Measurements from ENCODE around the gene PTGR3. TPM values are rescaled to one million over a fixed set of nuclear protein-coding genes. Genes with fewer than 3 reads are reported as not detected.

PTGR3 gene
- total RNA-seq, 5 donors from 2014 or later (not counting 1 experiment from before 2014, with no cell fraction given), result 32.8 to 44.1 (median 36.5) TPM

- peak overlapping the region in 1 of 2 donors; percentile 18 for H3K27ac Mint-ChIP-seq
- H3K27me3 Mint-ChIP-seq, result no peaks in the 10 kb centered on the region
- H3K4me3 Mint-ChIP-seq, result no peak overlapping the region
- peaks cover 18 to 26% of the 10 kb centered on the region in 2 experiments for H3K4me1 ChIP-seq (ENCODE audit: control insufficient read depth in 1 of 2, extremely low read depth in 1 of 2, insufficient read depth in 2 of 2, low read length in 2 of 2)
- H3K36me3 ChIP-seq (ENCODE audit: control insufficient read depth in 2 of 2, extremely low read depth in 1 of 2, insufficient read depth in 1 of 2, low read length in 1 of 2), result no peaks in the 10 kb centered on the region
- ATAC-seq (replicated peaks in 1 of 4), result no peak
- no peaks in the 10 kb centered on the region for H3K36me3 Mint-ChIP-seq
- H3K27me3 ChIP-seq (replicated peaks in 1 of 2; ENCODE audit: control insufficient read depth in 2 of 2, extremely low read depth in 1 of 2, insufficient read depth in 2 of 2, low read length in 1 of 2), result no peaks in the 10 kb centered on the region
- ChIA-PET POLR2A (no interaction called here), CTCF (no interaction called here)
- peaks cover 0 to 3% (median 0%) of the 10 kb centered on the region in 3 donors for H3K9me3 Mint-ChIP-seq
- H3K4me3 ChIP-seq (ENCODE audit: control insufficient read depth in 1 of 2, extremely low read depth in 1 of 2, low read length in 1 of 2), result no peak overlapping the region
- no peak for DNase-seq
- H3K9me3 ChIP-seq, result no peaks in the 10 kb centered on the region
- no peak overlapping the region for H3K27ac ChIP-seq (ENCODE audit: low read length)
- peaks cover 72 to 79% (median 76%) of the 10 kb centered on the region in 3 donors for H3K4me1 Mint-ChIP-seq
- 100% methylated on average over 1 of the region's 2 CpGs for WGBS (ENCODE audit: insufficient coverage)
These were observed 43.2 kb upstream of the PTGR3 start for GRCh38 chr18:75252136-75252535.

- no peaks in the 10 kb centered on the region for H3K27me3 Mint-ChIP-seq
- H3K4me3 ChIP-seq (ENCODE audit: control insufficient read depth in 1 of 2, extremely low read depth in 1 of 2, low read length in 1 of 2), result no peak overlapping the region
- WGBS (ENCODE audit: insufficient coverage), result 86% methylated on average over 1 of the region's 5 CpGs
- H3K27ac Mint-ChIP-seq, result peak overlapping the region in 1 of 2 donors; percentile 61
- ChIA-PET CTCF (interaction anchor here in 1 of 2 donors (0.7 kb wide), 1 partner anchor 37 kb away, joined by 5 read pairs; no protein-coding TSS in a partner anchor), POLR2A (interaction anchor here (0.6 to 1.1 kb wide), 4 partner anchors 15 to 23 kb away, joined by 3 to 7 read pairs (median 5); no protein-coding TSS in a partner anchor)
- H3K27ac ChIP-seq (ENCODE audit: low read length), result no peak overlapping the region
- H3K9me3 ChIP-seq, result no peaks in the 10 kb centered on the region
- DNase-seq (no peak), ATAC-seq (replicated peaks in 1 of 4) (no peak)
- peaks cover 24 to 33% of the 10 kb centered on the region in 2 experiments for H3K4me1 ChIP-seq (ENCODE audit: control insufficient read depth in 1 of 2, extremely low read depth in 1 of 2, insufficient read depth in 2 of 2, low read length in 2 of 2)
- H3K9me3 Mint-ChIP-seq, result peaks cover 0 to 3% (median 0%) of the 10 kb centered on the region in 3 donors
- no peak overlapping the region for H3K4me3 Mint-ChIP-seq
- no peaks in the 10 kb centered on the region for H3K27me3 ChIP-seq (replicated peaks in 1 of 2; ENCODE audit: control insufficient read depth in 2 of 2, extremely low read depth in 1 of 2, insufficient read depth in 2 of 2, low read length in 1 of 2)
- no peaks in the 10 kb centered on the region for H3K36me3 Mint-ChIP-seq
- peaks cover 75 to 83% (median 80%) of the 10 kb centered on the region in 3 donors for H3K4me1 Mint-ChIP-seq
- H3K36me3 ChIP-seq (ENCODE audit: control insufficient read depth in 2 of 2, extremely low read depth in 1 of 2, insufficient read depth in 1 of 2, low read length in 1 of 2), result no peaks in the 10 kb centered on the region
These were observed 42.5 kb upstream of the PTGR3 start for GRCh38 chr18:75251466-75251865.

- no peaks in the 10 kb centered on the region for H3K36me3 ChIP-seq (ENCODE audit: control insufficient read depth in 2 of 2, extremely low read depth in 1 of 2, insufficient read depth in 1 of 2, low read length in 1 of 2)
- peaks cover 33 to 43% of the 10 kb centered on the region in 2 experiments for H3K4me1 ChIP-seq (ENCODE audit: control insufficient read depth in 1 of 2, extremely low read depth in 1 of 2, insufficient read depth in 2 of 2, low read length in 2 of 2)
- ChIA-PET CTCF (no interaction called here), POLR2A (interaction anchor here (0.6 to 1.1 kb wide), 2 partner anchors 16 to 26 kb away, joined by 3 to 7 read pairs; no protein-coding TSS in a partner anchor)
- WGBS (ENCODE audit: insufficient coverage), result over 99% methylated on average over 20 of the region's 20 CpGs
- peak overlapping the region in 1 of 3 donors; percentile 49 for H3K4me3 Mint-ChIP-seq
- no peak overlapping the region for H3K27ac ChIP-seq (ENCODE audit: low read length)
- no peaks in the 10 kb centered on the region for H3K27me3 ChIP-seq (replicated peaks in 1 of 2; ENCODE audit: control insufficient read depth in 2 of 2, extremely low read depth in 1 of 2, insufficient read depth in 2 of 2, low read length in 1 of 2)
- no peaks in the 10 kb centered on the region for H3K27me3 Mint-ChIP-seq
- H3K9me3 Mint-ChIP-seq, result peaks cover 0 to 3% (median 0%) of the 10 kb centered on the region in 3 donors
- no peak overlapping the region for H3K4me3 ChIP-seq (ENCODE audit: control insufficient read depth in 1 of 2, extremely low read depth in 1 of 2, low read length in 1 of 2)
- H3K27ac Mint-ChIP-seq, result peak overlapping the region in 1 of 2 donors; percentile 58
- H3K36me3 Mint-ChIP-seq, result no peaks in the 10 kb centered on the region
- no peaks in the 10 kb centered on the region for H3K9me3 ChIP-seq
- peaks cover 79 to 85% (median 82%) of the 10 kb centered on the region in 3 donors for H3K4me1 Mint-ChIP-seq
- no peak for ATAC-seq (replicated peaks in 1 of 4)
- DNase-seq, result no peak
These were observed 41.5 kb upstream of the PTGR3 start for GRCh38 chr18:75250471-75250821.

GRCh38 chr18:75249672-75250470 is 40.9 kb upstream of the PTGR3 start:
- H3K27ac Mint-ChIP-seq, result peak overlapping the region; percentile 64 to 79
- POLR2A ChIA-PET, result no interaction called here

GRCh38 chr18:75249175-75249518 is 40.2 kb upstream of the PTGR3 start:
- Histone ChIP-seq H3K4me3 (ENCODE audit: control insufficient read depth in 1 of 2, extremely low read depth in 1 of 2, low read length in 1 of 2) (no peak overlapping the region), H3K27ac (ENCODE audit: low read length) (peak overlapping the region; percentile 82), H3K36me3 (ENCODE audit: control insufficient read depth in 2 of 2, extremely low read depth in 1 of 2, insufficient read depth in 1 of 2, low read length in 1 of 2) (no peaks in the 10 kb centered on the region), H3K27me3 (replicated peaks in 1 of 2; ENCODE audit: control insufficient read depth in 2 of 2, extremely low read depth in 1 of 2, insufficient read depth in 2 of 2, low read length in 1 of 2) (no peaks in the 10 kb centered on the region), H3K4me1 (ENCODE audit: control insufficient read depth in 1 of 2, extremely low read depth in 1 of 2, insufficient read depth in 2 of 2, low read length in 2 of 2) (peaks cover 33 to 50% of the 10 kb centered on the region in 2 experiments), H3K9me3 (no peaks in the 10 kb centered on the region)
- ChIA-PET CTCF (no interaction called here), POLR2A (interaction anchor here in 1 of 2 donors (0.6 kb wide), 1 partner anchor 13 kb away, joined by 3 read pairs; no protein-coding TSS in a partner anchor)
- H3K9me3 Mint-ChIP-seq, result peaks cover 0 to 3% (median 0%) of the 10 kb centered on the region in 3 donors
- DNase-seq (no peak), ATAC-seq (replicated peaks in 1 of 4) (no peak)
- 95% methylated on average over 5 of the region's 9 CpGs for WGBS (ENCODE audit: insufficient coverage)
- peaks cover 81 to 85% (median 82%) of the 10 kb centered on the region in 3 donors for H3K4me1 Mint-ChIP-seq
- H3K36me3 Mint-ChIP-seq, result no peaks in the 10 kb centered on the region
- peak overlapping the region in 2 of 3 donors; percentile 34 to 85 for H3K4me3 Mint-ChIP-seq
- no peaks in the 10 kb centered on the region for H3K27me3 Mint-ChIP-seq
- peak overlapping the region; percentile 55 to 98 for H3K27ac Mint-ChIP-seq

More at GRCh38 chr18:75249672-75250470, 40.9 kb upstream of the PTGR3 start:
- H3K27me3 ChIP-seq (replicated peaks in 1 of 2; ENCODE audit: control insufficient read depth in 2 of 2, extremely low read depth in 1 of 2, insufficient read depth in 2 of 2, low read length in 1 of 2), result no peaks in the 10 kb centered on the region
- Mint-ChIP-seq H3K27me3 (no peaks in the 10 kb centered on the region), H3K4me3 (peak overlapping the region in 1 of 3 donors; percentile 49), H3K9me3 (peaks cover 0 to 3% (median 0%) of the 10 kb centered on the region in 3 donors), H3K36me3 (no peaks in the 10 kb centered on the region), H3K4me1 (peaks cover 79 to 85% (median 81%) of the 10 kb centered on the region in 3 donors)
- WGBS (ENCODE audit: insufficient coverage), result 93% methylated on average over 9 of the region's 18 CpGs
- CTCF ChIA-PET, result no interaction called here
- H3K36me3 ChIP-seq (ENCODE audit: control insufficient read depth in 2 of 2, extremely low read depth in 1 of 2, insufficient read depth in 1 of 2, low read length in 1 of 2), result no peaks in the 10 kb centered on the region
- H3K9me3 ChIP-seq, result no peaks in the 10 kb centered on the region
- H3K4me1 ChIP-seq (ENCODE audit: control insufficient read depth in 1 of 2, extremely low read depth in 1 of 2, insufficient read depth in 2 of 2, low read length in 2 of 2), result peaks cover 33 to 45% of the 10 kb centered on the region in 2 experiments
- ATAC-seq (replicated peaks in 1 of 4) (peak in 1 of 4 experiments; percentile 10), DNase-seq (peak in 4 of 35 experiments; percentile 15 to 33 (median 22))
- H3K4me3 ChIP-seq (ENCODE audit: control insufficient read depth in 1 of 2, extremely low read depth in 1 of 2, low read length in 1 of 2), result no peak overlapping the region
- peak overlapping the region; percentile 56 for H3K27ac ChIP-seq (ENCODE audit: low read length)

GRCh38 chr18:75248426-75249174 is 39.7 kb upstream of the PTGR3 start:
- peak in 1 of 35 experiments; percentile 9 for DNase-seq
- H3K9me3 ChIP-seq, result no peaks in the 10 kb centered on the region
- H3K27ac Mint-ChIP-seq, result peak overlapping the region; percentile 95 to 98
- ChIA-PET POLR2A (interaction anchor here in 1 of 2 donors (0.5 to 1.1 kb wide), 3 partner anchors 12 to 1814 kb away, joined by 3 to 4 read pairs (median 3); no protein-coding TSS in a partner anchor), CTCF (interaction anchor here (0.6 to 1.1 kb wide), 3 partner anchors 36 to 286 kb away, joined by 3 read pairs; no protein-coding TSS in a partner anchor)
- H3K27me3 Mint-ChIP-seq, result no peaks in the 10 kb centered on the region
- H3K36me3 Mint-ChIP-seq, result no peaks in the 10 kb centered on the region
- WGBS (ENCODE audit: insufficient coverage), result 94% methylated on average over 10 of the region's 20 CpGs
- peak overlapping the region in 1 of 2 donors; percentile 39 for H3K4me3 ChIP-seq (ENCODE audit: control insufficient read depth in 1 of 2, extremely low read depth in 1 of 2, low read length in 1 of 2)
- peaks cover 0 to 3% (median 0%) of the 10 kb centered on the region in 3 donors for H3K9me3 Mint-ChIP-seq
- H3K4me1 Mint-ChIP-seq, result peaks cover 82 to 85% (median 82%) of the 10 kb centered on the region in 3 donors
- H3K27me3 ChIP-seq (replicated peaks in 1 of 2; ENCODE audit: control insufficient read depth in 2 of 2, extremely low read depth in 1 of 2, insufficient read depth in 2 of 2, low read length in 1 of 2), result no peaks in the 10 kb centered on the region
- H3K27ac ChIP-seq (ENCODE audit: low read length), result peak overlapping the region; percentile 82
- H3K4me3 Mint-ChIP-seq, result peak overlapping the region; percentile 83 to 88 (median 85)
- ATAC-seq (replicated peaks in 1 of 4), result no peak
- no peaks in the 10 kb centered on the region for H3K36me3 ChIP-seq (ENCODE audit: control insufficient read depth in 2 of 2, extremely low read depth in 1 of 2, insufficient read depth in 1 of 2, low read length in 1 of 2)
- H3K4me1 ChIP-seq (ENCODE audit: control insufficient read depth in 1 of 2, extremely low read depth in 1 of 2, insufficient read depth in 2 of 2, low read length in 2 of 2), result peaks cover 33 to 52% of the 10 kb centered on the region in 2 experiments
